ENCODE measurements around the gene AGTPBP1.

- TF ChIP-seq CTCF (conservative IDR thresholded peaks at IDR 0.05; ENCODE audit: low read length) (peak; percentile 66), EZH2phosphoT487 (IDR thresholded peaks at IDR 0.05; ENCODE audit: borderline replicate concordance) (no peak)
Observed at GRCh38 chr9:85716031-85716877, 25.5 kb downstream of the AGTPBP1 start.

Data from Loucy (cell line).